HEK293 (cell line): Measurements from ENCODE around the gene KRT74.

Experiments used
- CTCF ChIP-seq: fragments of 450-650 bp; formaldehyde crosslinking; IDR thresholded peaks from 2 replicates; pipeline ENCODE4 v1.5.1; 2016; ENCODE audit warnings: missing biosample characterization, missing genetic modification characterization
- EGR2 ChIP-seq: fragments of 450-650 bp; formaldehyde crosslinking; IDR thresholded peaks from 2 replicates; pipeline ENCODE4 v1.5.1; 2016; ENCODE audit warnings: low read depth, missing biosample characterization, missing genetic modification characterization
- REST ChIP-seq: fragments of 450-650 bp; formaldehyde crosslinking; IDR thresholded peaks from 2 replicates; pipeline ENCODE4 v1.5.1; 2016; ENCODE audit warnings: missing biosample characterization, missing genetic modification characterization
- SP3 ChIP-seq: fragments of 450-650 bp; formaldehyde crosslinking; IDR thresholded peaks from 2 replicates; pipeline ENCODE4 v1.5.1; 2016; ENCODE audit warnings: missing biosample characterization, missing genetic modification characterization
- YY1 ChIP-seq: fragments of 450-650 bp; formaldehyde crosslinking; IDR thresholded peaks from 2 replicates; pipeline ENCODE4 v1.5.1; 2018; ENCODE audit warnings: missing biosample characterization, missing genetic modification characterization
- ZBTB17 ChIP-seq: fragments of 450-650 bp; formaldehyde crosslinking; IDR thresholded peaks from 2 replicates; pipeline ENCODE4 v1.5.1; 2016; ENCODE audit warnings: missing biosample characterization, missing genetic modification characterization
- ZBTB20 ChIP-seq: fragments of 450-650 bp; formaldehyde crosslinking; IDR thresholded peaks from 2 replicates; pipeline ENCODE4 v1.5.1; 2016; ENCODE audit warnings: missing biosample characterization, missing genetic modification characterization
- ZBTB48 ChIP-seq: fragments of 450-650 bp; formaldehyde crosslinking; IDR thresholded peaks from 2 replicates; pipeline ENCODE4 v1.5.1; 2016; ENCODE audit warnings: missing biosample characterization, missing genetic modification characterization
- ZNF274 ChIP-seq, 2 experiments: fragments of 200-500 bp in 1 of 2; fragments of 450-650 bp in 1 of 2; sonication (Bioruptor generic) in 1 of 2; formaldehyde crosslinking in 1 of 2; IDR thresholded peaks; 2 replicates each; pipeline versions ENCODE4 v1.5.1 to v1.6.1; 2014 to 2016; ENCODE audit warnings: borderline replicate concordance in 1 of 2, inconsistent platforms in 1 of 2, low read length in 1 of 2, missing biosample characterization in 1 of 2, missing genetic modification characterization in 1 of 2
- ZNF302 ChIP-seq: fragments of 450-650 bp; formaldehyde crosslinking; IDR thresholded peaks from 2 replicates; pipeline ENCODE4 v1.5.1; 2016; ENCODE audit warnings: missing biosample characterization, missing genetic modification characterization, low read depth
- ZNF777 ChIP-seq: fragments of 450-650 bp; formaldehyde crosslinking; IDR thresholded peaks from 2 replicates; pipeline ENCODE4 v1.5.1; 2017; ENCODE audit warnings: missing biosample characterization, missing genetic modification characterization, borderline replicate concordance

- TF ChIP-seq ZNF302 (tag by site-specific recombination) (no peak), REST (tag by site-specific recombination) (no peak), ZBTB20 (no peak), ZNF777 (no peak), ZNF274 (IDR thresholded peaks at IDR 0.05; ENCODE audit: low read length) (no peak), ZNF274 (tag by site-specific recombination; IDR thresholded peaks at IDR 0.05; ENCODE audit: borderline replicate concordance) (no peak), SP3 (tag by site-specific recombination) (no peak), ZBTB17 (tag by site-specific recombination) (no peak), YY1 (no peak), EGR2 (tag by site-specific recombination) (no peak), ZBTB48 (no peak), CTCF (tag by site-specific recombination) (no peak)
Observed at GRCh38 chr12:52558781-52559445, 14.7 kb downstream of the KRT74 start.
